SH-SY5Y (cell line): ENCODE measurements around the gene NAV2.

Source experiments
- GATA2 ChIP-seq: IDR thresholded peaks from 2 replicates; pipeline ENCODE4 v1.6.1; 2011; ENCODE audit warnings: mild to moderate bottlenecking, low read depth, low read length
- GATA3 ChIP-seq: IDR thresholded peaks from 2 replicates; pipeline ENCODE4 v1.6.1; 2011; ENCODE audit warnings: low read depth, mild to moderate bottlenecking, low read length, moderate library complexity

GRCh38 chr11:19867064-19867463 lies 154.4 kb downstream of the NAV2 start:
- TF ChIP-seq GATA3 = no peak
- TF ChIP-seq GATA2 = no peak
